Lower leg skin (tissue), 3 donors: Measurements from ENCODE around the gene DEFB108B.
"Not testable (repeated sequence)": the region's sequence is repeated elsewhere in the genome, so short reads cannot be mapped to it uniquely, and the experiment has no call there.

ENCODE experiments used
- CTCF ChIP-seq, 3 donors: fragments of 450-650 bp; IDR thresholded peaks; one replicate each; pipeline ENCODE4 v1.5.1; 2016; ENCODE audit warnings: antibody characterized with exemption in 3 of 3, mild to moderate bottlenecking in 3 of 3, moderate library complexity in 2 of 3
- POLR2A ChIP-seq, 2 donors: fragments of 450-650 bp; IDR thresholded peaks; one replicate each; pipeline ENCODE4 v1.6.1; 2016 to 2017; ENCODE audit warnings: antibody characterized with exemption in 2 of 2, mild to moderate bottlenecking in 1 of 2, moderate library complexity in 1 of 2

- TF ChIP-seq CTCF, POLR2A (IDR thresholded peaks at IDR 0.05): not testable (repeated sequence)
Measured at GRCh38 chr11:71801026-71801425, 32.0 kb upstream of the DEFB108B start.
